Caco-2 (cell line): Measurements from ENCODE around the gene SIRT3. TPM values are rescaled to one million over a fixed set of nuclear protein-coding genes. Genes with fewer than 3 reads are reported as not detected.

Source experiments
- BruUV-seq: library from RNA; stranded (reverse); fragments of 400-500 nt; replicated peaks from 2 replicates; lab custom pipeline; 2021; lab: Mats Ljungman, UMichigan
- CTCF ChIA-PET: fragments of 300-600 bp; sonication (Branson Sonifier 250); formaldehyde crosslinking; loops from one replicate; lab custom pipeline; 2022; ENCODE audit warnings: antibody characterized with exemption; lab: Charles Lee
- POLR2A ChIA-PET: fragments of 300-600 bp; sonication (Branson Sonifier 250); formaldehyde crosslinking; loops from one replicate; lab custom pipeline; 2022; ENCODE audit warnings: antibody characterized with exemption; lab: Charles Lee
- DNase-seq, 2 experiments: peaks; one replicate each; pipeline versions ENCODE4 v3.0.0 to v3.0.0-alpha.2; 2020 to 2022
- H3K27me3 ChIP-seq: replicated peaks from 2 replicates; pipeline ENCODE4 v1.6.0; 2011; ENCODE audit warnings: low read length; ENCODE audit not compliant: control insufficient read depth, insufficient read depth
- H3K36me3 ChIP-seq: 2 replicates; pipeline ENCODE4 v1.5.1; 2011; ENCODE audit warnings: low read length; ENCODE audit not compliant: control insufficient read depth, insufficient read depth
- H3K4me1 ChIP-seq: fragments of 250-450 bp; sonication (Bioruptor Pico); 2 replicates; pipeline ENCODE4 v1.5.1; 2020; ENCODE audit warnings: mild to moderate bottlenecking
- H3K4me3 ChIP-seq: 2 replicates; pipeline ENCODE4 v1.5.1; 2011; ENCODE audit warnings: low read depth, mild to moderate bottlenecking, control low read depth, low read length
- H3K9me3 ChIP-seq: fragments of 250-450 bp; sonication (Bioruptor Pico); 2 replicates; pipeline ENCODE4 v1.5.1; 2020; ENCODE audit warnings: mild to moderate bottlenecking, moderate library complexity
- H3K27ac Mint-ChIP-seq: one replicate; pipeline ENCODE4 v1.8.0; 2022; ENCODE audit warnings: mixed read lengths; ENCODE audit not compliant: unreplicated experiment
- H3K27me3 Mint-ChIP-seq: one replicate; pipeline ENCODE4 v1.8.0; 2022; ENCODE audit warnings: mixed read lengths; ENCODE audit not compliant: insufficient read depth, unreplicated experiment
- H3K36me3 Mint-ChIP-seq: one replicate; pipeline ENCODE4 v1.8.0; 2022; ENCODE audit warnings: mild to moderate bottlenecking, mixed read lengths; ENCODE audit not compliant: insufficient read depth, unreplicated experiment
- H3K4me1 Mint-ChIP-seq: one replicate; pipeline ENCODE4 v1.8.0; 2022; ENCODE audit warnings: low read depth, mixed read lengths; ENCODE audit not compliant: unreplicated experiment
- H3K4me3 Mint-ChIP-seq: one replicate; pipeline ENCODE4 v1.8.0; 2022; ENCODE audit warnings: mild to moderate bottlenecking, moderate library complexity, mixed read lengths; ENCODE audit not compliant: unreplicated experiment
- H3K9me3 Mint-ChIP-seq: one replicate; pipeline ENCODE4 v1.8.0; 2022; ENCODE audit warnings: mixed read lengths; ENCODE audit not compliant: unreplicated experiment
- CTCF ChIP-seq, 2 experiments: fragments of 200-600 bp in 1 of 2; IDR thresholded peaks; 1 replicate in 1 of 2; 2 replicates in 1 of 2; pipeline versions ENCODE4 v1.5.1 to v1.8.0; 2011 to 2022; ENCODE audit warnings: antibody characterized with exemption in 1 of 2, control low read depth in 1 of 2, inconsistent platforms in 1 of 2, low read depth in 1 of 2, low read length in 1 of 2, mild to moderate bottlenecking in 1 of 2, moderate library complexity in 1 of 2; ENCODE audit not compliant: insufficient read depth in 1 of 2, severe bottlenecking in 1 of 2, unreplicated experiment in 1 of 2
- intact Hi-C: fragments of 100-400 bp; cut with micrococcal nuclease; formaldehyde crosslinking; loops from one replicate; pipeline ENCODE4 v1.10.0; 2022; ENCODE audit not compliant: unreplicated experiment
- total RNA-seq: library from RNA; stranded (reverse); gene quantifications from 2 replicates; pipeline ENCODE4 v1.2.3, GENCODE V29; 2022

SIRT3 gene
- total RNA-seq, 1 experiment from 2014 or later: 24.6 TPM

DNA sequence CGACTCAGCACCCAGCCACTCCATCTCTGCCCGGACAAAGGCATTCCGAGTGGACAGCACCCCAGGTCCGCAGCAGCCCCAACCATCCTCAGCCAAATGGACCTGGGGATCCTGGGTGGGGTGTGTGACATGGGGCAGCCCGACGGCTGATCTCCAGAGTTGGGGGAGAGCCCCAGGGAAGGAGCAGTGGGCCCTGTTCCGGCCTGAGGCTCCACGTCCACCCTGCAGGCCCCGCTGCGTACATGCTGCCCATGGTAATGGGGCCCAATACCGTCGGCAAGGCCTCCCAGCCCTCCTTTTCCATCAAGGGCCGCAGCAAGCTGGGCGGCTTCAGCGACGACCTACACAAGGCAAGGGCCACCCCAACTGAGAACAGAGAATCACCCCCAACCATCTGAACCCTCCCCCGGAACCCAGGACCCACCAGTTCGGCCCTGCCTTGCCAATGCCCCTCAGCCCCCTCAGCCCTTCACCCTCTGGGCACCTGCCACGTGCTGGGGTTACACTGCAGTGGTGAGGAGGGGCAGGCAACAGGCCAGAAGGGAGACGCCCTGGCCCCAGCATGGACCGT lies 37.8 kb downstream of the SIRT3 start:
- Mint-ChIP-seq H3K9me3 (no peaks in the 10 kb centered on the region), H3K27me3 (no peaks in the 10 kb centered on the region), H3K36me3 (peaks cover 19% of the 10 kb centered on the region), H3K4me1 (no peaks in the 10 kb centered on the region), H3K27ac (peak overlapping the region; percentile 34), H3K4me3 (no peak overlapping the region)
- DNase-seq: peak in 1 of 2 experiments; percentile 27
- BruUV-seq: no TSS peak
- TF ChIP-seq CTCF (IDR thresholded peaks at IDR 0.05; ENCODE audit: insufficient read depth in 1 of 2, low read depth in 1 of 2, low read length in 1 of 2, severe bottlenecking in 1 of 2, unreplicated experiment in 1 of 2): no peak
- no peaks in the 10 kb centered on the region for H3K4me1 ChIP-seq
- H3K36me3 ChIP-seq: no peaks in the 10 kb centered on the region; the same call in none of the 2 replicates
- ChIA-PET POLR2A (interaction anchor here (0.5 kb wide), 1 partner anchor 9 kb away, joined by 3 read pairs; the partner anchor contains the start of genes BET1L and RIC8A), CTCF (no interaction called here)
- no peaks in the 10 kb centered on the region for H3K9me3 ChIP-seq
- no peaks in the 10 kb centered on the region for H3K27me3 ChIP-seq
- no peak overlapping the region for H3K4me3 ChIP-seq
- intact Hi-C loops: no loop called here

GRCh38 chr11:197741-198235 lies 38.4 kb downstream of the SIRT3 start:
- POLR2A ChIA-PET: no interaction called here

More at GRCh38 chr11:197741-198235, 38.4 kb downstream of the SIRT3 start:
- no peaks in the 10 kb centered on the region for H3K27me3 Mint-ChIP-seq
- CTCF ChIA-PET: interaction anchor here (1.0 kb wide), 1 partner anchor 9 kb away, joined by 3 read pairs; the partner anchor contains the start of genes BET1L and RIC8A
- no peaks in the 10 kb centered on the region for H3K4me1 ChIP-seq
- H3K27ac Mint-ChIP-seq: no peak overlapping the region
- no peaks in the 10 kb centered on the region for H3K9me3 Mint-ChIP-seq
- H3K4me1 Mint-ChIP-seq: no peaks in the 10 kb centered on the region
- no peak overlapping the region for H3K4me3 ChIP-seq
- intact Hi-C loops: no loop called here
- DNase-seq: peak; percentile 4 to 28
- no peaks in the 10 kb centered on the region; the same call in none of the 2 replicates for H3K36me3 ChIP-seq
- peaks cover 14% of the 10 kb centered on the region for H3K36me3 Mint-ChIP-seq
- no peaks in the 10 kb centered on the region for H3K27me3 ChIP-seq
- no peaks in the 10 kb centered on the region for H3K9me3 ChIP-seq
- no peak for TF ChIP-seq CTCF (IDR thresholded peaks at IDR 0.05; ENCODE audit: insufficient read depth in 1 of 2, low read depth in 1 of 2, low read length in 1 of 2, severe bottlenecking in 1 of 2, unreplicated experiment in 1 of 2)
- no peak overlapping the region for H3K4me3 Mint-ChIP-seq
- BruUV-seq: no TSS peak
